Activated B cell treated with CpG ODN at 0.5 μM for 24 hours (primary cell): ENCODE measurements around the gene KERA. TPM values are rescaled to one million over a fixed set of nuclear protein-coding genes. Genes with fewer than 3 reads are reported as not detected.

Experiments
- ATAC-seq: fragments of 200-7000 bp; cut with Tn5 transposase; one replicate; pipeline ENCODE4 v1.10.0; 2021; ENCODE audit warnings: low read depth, mild to moderate bottlenecking, moderate library complexity
- CTCF ChIA-PET: fragments of 350-600 bp; sonication (Branson Sonifier 250); formaldehyde crosslinking; loops from one replicate; lab custom pipeline; 2021; ENCODE audit warnings: antibody characterized with exemption; lab: Charles Lee
- POLR2A ChIA-PET: fragments of 350-600 bp; sonication (Branson Sonifier 250); formaldehyde crosslinking; loops from one replicate; lab custom pipeline; 2021; ENCODE audit warnings: antibody characterized with exemption; lab: Charles Lee
- DNase-seq: peaks from one replicate; pipeline ENCODE4 v3.0.0; 2022
- H3K27ac Mint-ChIP-seq: one replicate; pipeline ENCODE4 v1.8.0; 2020; ENCODE audit warnings: mixed read lengths
- H3K27me3 Mint-ChIP-seq: one replicate; pipeline ENCODE4 v1.8.0; 2021; ENCODE audit warnings: mixed read lengths
- H3K36me3 Mint-ChIP-seq: one replicate; pipeline ENCODE4 v1.8.0; 2021; ENCODE audit warnings: low read depth, mixed read lengths
- H3K4me1 Mint-ChIP-seq: one replicate; pipeline ENCODE4 v1.8.0; 2021; ENCODE audit warnings: mixed read lengths
- H3K4me3 Mint-ChIP-seq: one replicate; pipeline ENCODE4 v1.8.0; 2020; ENCODE audit warnings: mild to moderate bottlenecking, mixed read lengths
- H3K9me3 Mint-ChIP-seq: one replicate; pipeline ENCODE4 v1.8.0; 2020; ENCODE audit warnings: mixed read lengths
- CTCF ChIP-seq: fragments of 200-600 bp; IDR thresholded peaks from one replicate; pipeline ENCODE4 v1.8.0; 2022; ENCODE audit warnings: antibody characterized with exemption, mild to moderate bottlenecking
- intact Hi-C: fragments of 100-400 bp; cut with micrococcal nuclease; formaldehyde crosslinking; loops from one replicate; pipeline ENCODE4 v1.15.1; 2024
- total RNA-seq: library from RNA; stranded (reverse); gene quantifications from 2 replicates; pipeline ENCODE4 v1.2.3, GENCODE V29; 2022

The KERA gene
- total RNA-seq, 1 donor from 2014 or later, result not detected

- POLR2A ChIA-PET, result no interaction called here
- Mint-ChIP-seq H3K27ac (no peak overlapping the region), H3K27me3 (no peaks in the 10 kb centered on the region), H3K9me3 (no peaks in the 10 kb centered on the region), H3K4me3 (no peak overlapping the region), H3K4me1 (peaks cover 2% of the 10 kb centered on the region), H3K36me3 (no peaks in the 10 kb centered on the region)
- intact Hi-C loops, result no loop called here
- TF ChIP-seq CTCF, result no peak
- ATAC-seq (no peak), DNase-seq (no peak)
- CTCF ChIA-PET, result no interaction called here
Observed at GRCh38 chr12:91098461-91098860, 40.6 kb upstream of the KERA start.

- no peak for TF ChIP-seq CTCF
- H3K9me3 Mint-ChIP-seq, result peaks cover 3% of the 10 kb centered on the region
- peaks cover 2% of the 10 kb centered on the region for H3K4me1 Mint-ChIP-seq
- ATAC-seq, result no peak
- no peak overlapping the region for H3K27ac Mint-ChIP-seq
- H3K27me3 Mint-ChIP-seq, result no peaks in the 10 kb centered on the region
- intact Hi-C loops, result no loop called here
- POLR2A ChIA-PET, result no interaction called here
- no peaks in the 10 kb centered on the region for H3K36me3 Mint-ChIP-seq
- DNase-seq, result no peak
- CTCF ChIA-PET, result no interaction called here
- H3K4me3 Mint-ChIP-seq, result no peak overlapping the region
Observed at GRCh38 chr12:91094957-91095356, 37.1 kb upstream of the KERA start.

DNA sequence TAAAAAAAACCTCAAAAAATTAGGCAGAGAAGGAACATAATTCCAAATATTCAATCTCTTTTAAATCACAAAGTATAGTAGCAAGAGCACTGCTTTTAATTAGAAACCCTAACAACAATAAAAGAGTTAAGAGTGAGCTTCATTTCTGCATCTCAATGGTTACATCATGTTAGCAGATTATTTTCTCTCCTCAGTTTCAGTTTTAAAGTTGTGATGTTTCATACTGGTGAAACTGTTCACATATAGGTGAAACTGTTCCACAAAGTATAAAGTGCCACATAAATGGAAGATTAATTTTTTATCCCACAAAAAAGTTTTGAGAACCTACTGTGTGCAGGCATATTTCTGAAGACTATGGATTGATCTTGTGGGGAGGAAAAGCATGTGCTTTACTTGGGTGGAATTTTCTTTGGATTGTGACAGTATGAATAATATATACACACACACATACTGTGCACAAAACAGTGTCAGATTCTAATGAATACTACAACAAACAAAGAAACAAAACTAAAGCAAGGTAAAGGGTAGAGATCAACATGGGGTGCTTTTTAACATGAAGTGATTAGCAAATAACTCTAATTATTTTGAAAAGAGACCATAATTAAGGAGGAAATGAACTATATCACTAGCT, 36.3 kb upstream of the KERA start:
- TF ChIP-seq CTCF, result no peak
- POLR2A ChIA-PET, result no interaction called here

GRCh38 chr12:91093341-91093740, 35.5 kb upstream of the KERA start:
- CTCF ChIA-PET, result no interaction called here
- H3K27me3 Mint-ChIP-seq, result no peaks in the 10 kb centered on the region

More for the DNA sequence above, 36.3 kb upstream of the KERA start:
- ATAC-seq, result no peak
- CTCF ChIA-PET, result no interaction called here
- Mint-ChIP-seq H3K27me3 (no peaks in the 10 kb centered on the region), H3K36me3 (no peaks in the 10 kb centered on the region), H3K27ac (no peak overlapping the region), H3K9me3 (peaks cover 6% of the 10 kb centered on the region), H3K4me3 (no peak overlapping the region), H3K4me1 (peaks cover 2% of the 10 kb centered on the region)
- DNase-seq, result no peak
- intact Hi-C loops, result no loop called here

More at GRCh38 chr12:91093341-91093740, 35.5 kb upstream of the KERA start:
- no peak for ATAC-seq
- H3K27ac Mint-ChIP-seq, result no peak overlapping the region
- H3K9me3 Mint-ChIP-seq, result peaks cover 11% of the 10 kb centered on the region
- no peak for TF ChIP-seq CTCF
- intact Hi-C loops, result no loop called here
- peaks cover under 1% of the 10 kb centered on the region for H3K4me1 Mint-ChIP-seq
- POLR2A ChIA-PET, result no interaction called here
- DNase-seq, result no peak
- no peaks in the 10 kb centered on the region for H3K36me3 Mint-ChIP-seq
- no peak overlapping the region for H3K4me3 Mint-ChIP-seq
